Ureter (tissue), 1 donor: Measurements from ENCODE around the gene ZNF483. TPM values are rescaled to one million over a fixed set of nuclear protein-coding genes. Genes with fewer than 3 reads are reported as not detected.
"Not testable (repeated sequence)": the region's sequence is repeated elsewhere in the genome, so short reads cannot be mapped to it uniquely, and the experiment has no call there.

Source experiments
- DNase-seq: peaks from one replicate; pipeline ENCODE4 v3.0.0-alpha.2; 2020; ENCODE audit warnings: low spot score
- total RNA-seq: library from RNA; stranded (reverse); gene quantifications from one replicate; pipeline ENCODE4 v1.2.4, GENCODE V29; 2023
- donor health status: DM: yes; HTN: yes; CAD: no.

ZNF483 gene
- 19.1 TPM for total RNA-seq

DNA sequence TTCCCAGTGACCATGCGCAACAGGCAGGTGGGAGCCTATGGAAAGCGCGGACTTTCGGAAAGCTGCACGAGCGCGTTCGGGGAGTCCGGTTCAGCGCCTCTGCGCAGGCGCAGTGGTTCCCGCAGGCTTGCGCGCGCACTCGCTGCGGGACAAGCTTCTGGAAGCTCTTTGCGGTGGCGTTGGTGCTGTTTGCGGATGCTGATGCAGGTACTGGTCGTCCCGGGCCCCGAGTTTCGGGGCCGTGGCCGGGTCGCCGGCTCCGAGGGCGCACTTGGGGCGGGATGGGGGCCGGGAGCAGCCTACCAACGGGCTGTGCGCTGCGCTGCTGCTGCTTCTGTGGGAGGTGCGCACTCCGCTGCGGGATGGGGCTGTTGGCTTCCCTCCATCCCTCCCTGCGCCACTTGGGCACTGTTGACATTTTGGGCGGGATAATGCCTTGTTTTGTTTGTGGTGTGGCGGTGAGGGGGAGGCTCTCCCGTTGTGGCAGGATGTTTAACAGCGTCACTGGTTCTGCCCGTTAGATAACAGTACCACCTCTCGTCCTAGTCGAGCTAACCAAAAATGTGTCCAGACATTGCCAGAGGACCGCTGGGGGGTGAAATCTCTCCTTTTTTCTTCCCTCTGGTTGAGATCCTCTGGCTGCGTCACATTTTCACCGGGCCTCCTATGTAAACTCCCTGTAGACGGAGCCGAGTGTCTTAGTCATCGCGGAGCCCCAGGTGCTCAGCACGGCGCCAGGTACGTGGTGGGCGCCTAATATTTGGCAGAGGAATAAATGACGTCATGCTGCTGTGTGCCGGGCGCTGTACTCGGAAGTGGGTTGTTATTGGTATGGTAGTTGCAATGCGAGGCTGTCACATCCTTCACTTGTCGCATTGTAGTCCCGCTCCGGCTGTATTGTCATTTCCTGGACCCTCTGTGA is at the start of gene ZNF483:
Gene ZNF483, plus strand, starts transcription at position 124 of the 922 bp plus-strand sequence. CDS start 2,217 bp downstream, outside the sequence.
- DNase-seq, result peak; percentile 67

DNA sequence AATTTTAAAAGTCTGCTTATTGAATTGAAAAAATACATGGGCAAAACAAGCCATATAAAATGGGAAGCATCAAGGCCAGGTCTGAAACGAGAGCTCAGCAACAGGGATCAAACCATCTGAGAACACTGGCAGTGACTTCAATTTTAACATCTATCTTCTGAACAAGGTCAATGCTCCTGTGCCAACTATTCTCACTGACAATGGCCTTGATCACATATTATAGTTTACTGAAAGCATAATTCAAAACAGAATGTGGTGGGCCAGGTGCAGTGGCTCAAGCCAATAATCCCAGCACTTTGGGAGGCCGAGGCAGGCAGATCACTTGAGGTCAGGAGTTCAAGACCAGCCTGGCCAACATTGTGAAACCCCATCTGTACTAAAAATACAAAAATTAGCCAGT is 49.8 kb upstream of the ZNF483 start:
- no peak for DNase-seq

GRCh38 chr9:111477677-111478076 is 47.3 kb upstream of the ZNF483 start:
- no peak for DNase-seq

GRCh38 chr9:111481885-111482636 is 42.9 kb upstream of the ZNF483 start:
- DNase-seq, result no peak

DNA sequence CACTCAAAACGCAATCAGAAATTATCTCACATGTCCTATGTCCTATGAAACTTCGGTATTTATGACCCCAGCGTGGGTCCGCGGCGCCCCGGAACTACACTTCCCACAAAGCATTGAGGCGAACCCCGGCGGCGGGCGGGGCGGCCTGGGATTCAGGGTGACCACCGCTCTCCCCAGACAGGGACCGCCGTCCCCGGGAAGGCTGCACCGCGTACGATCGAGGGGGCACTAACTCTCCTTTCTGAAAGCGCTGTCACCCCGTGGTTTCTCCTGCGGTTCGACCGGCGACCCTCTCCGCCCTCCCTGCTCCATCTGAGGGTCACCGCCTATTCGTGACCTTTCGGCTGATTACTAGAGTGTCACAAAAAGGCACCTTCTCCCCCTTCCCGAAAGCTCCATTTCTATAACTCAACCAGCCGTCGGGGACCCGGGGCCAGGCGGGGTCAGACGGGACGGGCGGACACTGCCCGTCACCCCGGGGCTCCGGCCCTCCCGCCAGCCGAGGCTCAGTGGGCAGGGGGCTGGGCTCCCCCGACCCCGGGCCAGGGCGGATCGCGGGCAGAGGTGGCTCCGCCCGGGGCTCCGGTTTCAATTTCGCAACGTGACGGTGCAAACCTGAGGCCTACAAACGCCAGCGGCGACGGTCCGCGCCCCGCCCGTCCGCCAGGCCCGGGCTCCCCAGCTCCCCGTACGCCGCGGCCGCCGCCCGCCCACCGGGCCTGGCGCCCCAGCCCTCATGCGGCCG is 42.1 kb upstream of the ZNF483 start:
- peak; percentile 76 for DNase-seq

DNA sequence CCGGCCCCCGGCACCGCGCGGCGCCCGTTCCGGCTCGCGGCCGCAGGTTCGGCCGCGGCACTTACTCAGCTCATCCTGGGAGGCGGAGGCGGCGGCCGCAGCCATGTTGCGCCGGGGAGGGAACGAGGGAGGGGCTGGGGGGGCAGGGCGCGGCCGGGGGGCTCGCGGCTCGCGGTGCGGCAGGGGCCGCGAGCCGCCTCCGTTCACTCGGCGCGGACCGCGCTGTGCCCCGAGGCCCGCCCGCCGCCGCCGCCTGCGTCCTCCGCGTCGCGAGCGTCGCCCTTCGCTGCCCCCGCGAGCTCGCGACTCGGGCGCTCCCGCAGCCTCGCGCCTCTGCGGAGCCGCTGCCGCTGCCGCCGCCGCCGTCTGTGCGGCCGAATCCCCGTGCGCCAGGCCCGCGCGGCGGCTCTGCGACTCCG is 41.5 kb upstream of the ZNF483 start:
- DNase-seq, result no peak

GRCh38 chr9:111483858-111484571 is 41.0 kb upstream of the ZNF483 start, which contains the start of gene ECPAS:
ECPAS (minus strand) TSS chr9:111484383; CDS start chr9:111472918, 11,465 bp downstream.
- DNase-seq, result peak; percentile 78

- DNase-seq, result no peak
These were observed 40.4 kb upstream of the ZNF483 start for GRCh38 chr9:111484572-111484894.

DNA sequence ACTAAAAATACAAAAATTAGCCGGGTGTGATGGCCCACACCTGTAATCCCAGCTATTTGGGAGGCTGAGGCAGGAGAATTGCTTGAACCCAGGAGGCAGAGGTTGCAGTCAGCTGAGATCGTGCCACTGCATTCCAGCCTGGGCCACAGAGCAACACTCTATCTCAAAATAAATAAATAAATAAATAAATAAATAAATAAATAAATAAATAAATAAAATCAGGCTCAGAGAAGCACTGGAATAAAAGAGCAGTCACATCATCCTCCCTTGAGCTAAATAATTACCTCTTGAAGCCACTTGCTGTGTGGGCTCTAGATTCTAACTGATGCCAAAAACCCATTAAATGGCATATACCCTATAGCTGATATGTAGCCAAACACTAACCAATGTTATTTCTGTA is 27.8 kb upstream of the ZNF483 start:
- DNase-seq, result not testable (repeated sequence)

GRCh38 chr9:111501005-111501562 is 23.9 kb upstream of the ZNF483 start:
- DNase-seq, result no peak

GRCh38 chr9:111501648-111502047 is 23.3 kb upstream of the ZNF483 start:
- DNase-seq, result no peak

GRCh38 chr9:111502506-111502905 is 22.5 kb upstream of the ZNF483 start:
- no peak for DNase-seq

GRCh38 chr9:111511581-111511980 is 13.4 kb upstream of the ZNF483 start:
- not testable (repeated sequence) for DNase-seq

GRCh38 chr9:111514967-111515366 is 10.0 kb upstream of the ZNF483 start:
- DNase-seq, result no peak

DNA sequence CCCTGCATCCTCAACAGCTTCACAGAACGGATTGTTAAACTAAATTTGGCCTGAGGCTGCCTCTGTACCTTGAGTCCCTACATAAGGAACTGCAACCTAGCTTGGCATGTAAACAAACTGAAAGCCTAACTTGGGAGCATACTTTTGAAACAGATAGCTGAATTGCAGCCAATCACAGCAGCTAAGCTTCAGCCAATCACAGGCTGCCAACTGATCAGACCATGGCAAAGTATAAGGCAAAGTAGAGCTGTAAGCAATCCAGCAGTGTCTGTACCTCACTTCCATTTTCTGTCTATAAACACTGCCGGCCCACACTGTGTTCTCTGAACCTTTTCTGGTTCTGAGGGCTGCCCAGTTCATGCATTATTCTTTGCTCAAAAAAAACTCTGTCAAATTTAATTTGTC is 8.9 kb upstream of the ZNF483 start:
- no peak for DNase-seq

DNA sequence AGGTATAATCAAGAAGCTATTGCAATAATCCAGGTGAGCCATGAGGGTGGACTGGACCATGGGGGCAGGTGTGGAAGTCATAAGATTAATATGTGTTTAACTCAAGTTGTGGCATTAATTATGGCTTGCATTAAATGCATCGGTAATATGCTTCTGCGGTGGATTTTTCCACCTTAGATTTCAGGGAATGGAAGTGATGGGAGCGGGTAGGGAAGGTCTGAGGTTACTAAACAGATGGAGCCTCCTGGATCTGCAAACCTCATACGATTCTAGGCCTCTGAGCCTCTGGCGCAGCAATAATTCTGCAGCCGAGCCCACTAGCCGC is 286 bp upstream of the ZNF483 start:
- DNase-seq, result no peak

- no peak for DNase-seq
These were observed 2.4 kb downstream of the ZNF483 start for GRCh38 chr9:111527347-111527746.

- no peak for DNase-seq
These were observed 4.8 kb downstream of the ZNF483 start for GRCh38 chr9:111529787-111530186.

GRCh38 chr9:111531716-111532115 is 6.7 kb downstream of the ZNF483 start:
- no peak for DNase-seq

- no peak for DNase-seq
These were observed 8.3 kb downstream of the ZNF483 start for GRCh38 chr9:111533099-111533790.
